Left ventricle myocardium inferior (tissue), 1 donor: ENCODE data around the gene GABRG3. TPM values are rescaled to one million over a fixed set of nuclear protein-coding genes. Genes with fewer than 3 reads are reported as not detected.
"Not testable (repeated sequence)": the region's sequence is repeated elsewhere in the genome, so short reads cannot be mapped to it uniquely, and the experiment has no call there.

Source experiments
- DNase-seq: peaks from one replicate; pipeline ENCODE4 v3.0.0-alpha.2; 2020
- H3K27ac ChIP-seq: fragments of 200-600 bp; replicated peaks from 2 replicates; pipeline ENCODE4 v1.8.0; 2021
- H3K27me3 ChIP-seq: fragments of 200-600 bp; 2 replicates; pipeline ENCODE4 v1.8.0; 2021; ENCODE audit warnings: low read depth
- H3K36me3 ChIP-seq: fragments of 200-600 bp; 2 replicates; pipeline ENCODE4 v1.8.0; 2021
- H3K4me1 ChIP-seq: fragments of 200-600 bp; 2 replicates; pipeline ENCODE4 v1.8.0; 2021
- H3K4me3 ChIP-seq: fragments of 200-600 bp; 2 replicates; pipeline ENCODE4 v1.8.0; 2021; ENCODE audit warnings: mild to moderate bottlenecking, moderate library complexity
- H3K9me3 ChIP-seq: fragments of 200-600 bp; replicated peaks from 2 replicates; pipeline ENCODE4 v1.8.0; 2021
- intact Hi-C: fragments of 100-400 bp; cut with micrococcal nuclease; formaldehyde crosslinking; loops from one replicate; pipeline ENCODE4 v1.11.0; 2022
- total RNA-seq: library from RNA; stranded (reverse); fragmentation: NEBNext Ultra II Directional; extraction: Animal tissue kit (Norgen Biotek cat#: 25700); gene quantifications from one replicate; pipeline ENCODE4 v1.2.1, GENCODE V29; 2021
- TF ChIP-seq, protein P1 (sequence below): fragments of 200-600 bp; IDR thresholded peaks from 2 replicates; pipeline ENCODE4 v1.8.0; 2021; ENCODE audit warnings: antibody characterized with exemption, mild to moderate bottlenecking, borderline replicate concordance
- donor health status: DM: no; HTN: yes; CAD: no; lungs with severe emphysema.

Gene GABRG3
- total RNA-seq, 1 donor from 2014 or later, result not detected

DNA sequence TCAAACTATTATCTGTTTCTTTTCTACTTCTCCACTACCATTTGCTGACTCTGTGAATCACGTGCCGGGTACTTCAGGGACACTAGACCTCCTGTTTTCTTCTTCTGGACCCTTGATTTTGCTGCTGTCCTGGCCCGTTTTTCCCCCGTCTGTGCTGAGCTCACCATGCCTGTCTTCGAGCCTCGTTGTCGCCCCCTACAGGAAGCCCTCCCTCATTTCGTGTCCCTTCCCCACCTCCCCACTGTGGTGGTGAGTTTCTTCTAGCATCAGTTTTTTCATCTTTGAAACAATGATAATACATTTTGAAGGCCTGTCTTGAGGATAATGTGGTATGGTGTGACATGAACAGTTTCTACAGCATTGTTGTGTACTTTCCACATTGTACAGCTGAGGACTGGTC is 12.8 kb downstream of the GABRG3 start:
- H3K9me3 ChIP-seq, result peaks cover 12% of the 10 kb centered on the region
- DNase-seq, result no peak
- H3K27ac ChIP-seq, result no peak overlapping the region
- H3K4me3 ChIP-seq, result no peak overlapping the region
- H3K4me1 ChIP-seq, result no peaks in the 10 kb centered on the region
- no peaks in the 10 kb centered on the region for H3K36me3 ChIP-seq
- peaks cover 29% of the 10 kb centered on the region for H3K27me3 ChIP-seq
- TF ChIP-seq, protein P1, sequence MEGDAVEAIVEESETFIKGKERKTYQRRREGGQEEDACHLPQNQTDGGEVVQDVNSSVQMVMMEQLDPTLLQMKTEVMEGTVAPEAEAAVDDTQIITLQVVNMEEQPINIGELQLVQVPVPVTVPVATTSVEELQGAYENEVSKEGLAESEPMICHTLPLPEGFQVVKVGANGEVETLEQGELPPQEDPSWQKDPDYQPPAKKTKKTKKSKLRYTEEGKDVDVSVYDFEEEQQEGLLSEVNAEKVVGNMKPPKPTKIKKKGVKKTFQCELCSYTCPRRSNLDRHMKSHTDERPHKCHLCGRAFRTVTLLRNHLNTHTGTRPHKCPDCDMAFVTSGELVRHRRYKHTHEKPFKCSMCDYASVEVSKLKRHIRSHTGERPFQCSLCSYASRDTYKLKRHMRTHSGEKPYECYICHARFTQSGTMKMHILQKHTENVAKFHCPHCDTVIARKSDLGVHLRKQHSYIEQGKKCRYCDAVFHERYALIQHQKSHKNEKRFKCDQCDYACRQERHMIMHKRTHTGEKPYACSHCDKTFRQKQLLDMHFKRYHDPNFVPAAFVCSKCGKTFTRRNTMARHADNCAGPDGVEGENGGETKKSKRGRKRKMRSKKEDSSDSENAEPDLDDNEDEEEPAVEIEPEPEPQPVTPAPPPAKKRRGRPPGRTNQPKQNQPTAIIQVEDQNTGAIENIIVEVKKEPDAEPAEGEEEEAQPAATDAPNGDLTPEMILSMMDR, result no peak
- intact Hi-C loops, result no loop called here

GRCh38 chr15:26985050-26985449 is 14.1 kb downstream of the GABRG3 start:
- Histone ChIP-seq H3K36me3 (no peaks in the 10 kb centered on the region), H3K9me3 (peaks cover 14% of the 10 kb centered on the region), H3K27me3 (peaks cover 29% of the 10 kb centered on the region), H3K4me1 (no peaks in the 10 kb centered on the region), H3K4me3 (no peak overlapping the region), H3K27ac (no peak overlapping the region)
- intact Hi-C loops, result no loop called here
- no peak for DNase-seq
- TF ChIP-seq, protein P1, result no peak

DNA sequence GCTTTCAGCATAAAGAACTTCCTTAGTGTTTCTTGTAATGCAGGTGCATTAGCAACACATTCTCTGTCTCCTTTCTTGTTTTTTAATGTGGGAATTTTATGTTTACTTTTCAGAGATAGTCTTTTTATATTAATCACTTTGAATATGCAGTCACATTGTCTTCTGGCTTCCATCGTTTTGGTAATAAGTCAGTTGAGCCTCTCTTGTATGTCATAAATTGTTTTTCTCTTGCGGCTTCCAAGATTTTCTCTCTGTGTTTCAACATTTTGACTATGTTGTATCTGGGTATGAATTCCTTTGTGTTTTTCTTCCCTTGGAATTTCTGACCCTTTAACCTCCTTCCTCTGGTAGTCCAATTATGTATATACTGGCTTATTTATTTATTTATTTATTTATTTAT is 25.3 kb downstream of the GABRG3 start:
- Histone ChIP-seq H3K4me1 (no peaks in the 10 kb centered on the region), H3K9me3 (peaks cover 29% of the 10 kb centered on the region), H3K36me3 (no peaks in the 10 kb centered on the region), H3K27me3 (no peaks in the 10 kb centered on the region), H3K27ac (no peak overlapping the region), H3K4me3 (no peak overlapping the region)
- no peak for DNase-seq
- intact Hi-C loops, result no loop called here
- TF ChIP-seq, protein P1, result no peak

DNA sequence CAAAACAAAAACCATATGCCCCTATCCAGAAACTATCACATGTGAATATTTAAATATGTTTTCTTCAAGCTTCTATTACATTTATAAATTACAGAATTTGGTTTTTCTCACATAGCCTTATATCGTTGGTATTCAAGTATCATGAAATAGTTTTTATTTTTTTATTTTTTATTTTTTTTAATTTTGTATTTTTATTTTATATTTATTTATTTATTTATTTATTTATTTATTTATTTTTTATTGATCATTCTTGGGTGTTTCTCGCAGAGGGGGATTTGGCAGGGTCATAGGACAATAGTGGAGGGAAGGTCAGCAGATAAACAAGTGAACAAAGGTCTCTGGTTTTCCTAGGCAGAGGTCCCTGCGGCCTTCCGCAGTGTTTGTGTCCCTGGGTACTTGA is 32.0 kb downstream of the GABRG3 start:
- H3K9me3 ChIP-seq, result peaks cover 19% of the 10 kb centered on the region
- H3K27ac ChIP-seq, DNase-seq, H3K27me3 ChIP-seq, intact Hi-C loops, H3K4me3 ChIP-seq, H3K36me3 ChIP-seq, H3K4me1 ChIP-seq: not testable (repeated sequence)

GRCh38 chr15:27004226-27004625 is 33.2 kb downstream of the GABRG3 start:
- H3K4me1 ChIP-seq, DNase-seq, H3K36me3 ChIP-seq, H3K27me3 ChIP-seq, H3K4me3 ChIP-seq, intact Hi-C loops, H3K27ac ChIP-seq: not testable (repeated sequence)
- H3K9me3 ChIP-seq, result peaks cover 14% of the 10 kb centered on the region

DNA sequence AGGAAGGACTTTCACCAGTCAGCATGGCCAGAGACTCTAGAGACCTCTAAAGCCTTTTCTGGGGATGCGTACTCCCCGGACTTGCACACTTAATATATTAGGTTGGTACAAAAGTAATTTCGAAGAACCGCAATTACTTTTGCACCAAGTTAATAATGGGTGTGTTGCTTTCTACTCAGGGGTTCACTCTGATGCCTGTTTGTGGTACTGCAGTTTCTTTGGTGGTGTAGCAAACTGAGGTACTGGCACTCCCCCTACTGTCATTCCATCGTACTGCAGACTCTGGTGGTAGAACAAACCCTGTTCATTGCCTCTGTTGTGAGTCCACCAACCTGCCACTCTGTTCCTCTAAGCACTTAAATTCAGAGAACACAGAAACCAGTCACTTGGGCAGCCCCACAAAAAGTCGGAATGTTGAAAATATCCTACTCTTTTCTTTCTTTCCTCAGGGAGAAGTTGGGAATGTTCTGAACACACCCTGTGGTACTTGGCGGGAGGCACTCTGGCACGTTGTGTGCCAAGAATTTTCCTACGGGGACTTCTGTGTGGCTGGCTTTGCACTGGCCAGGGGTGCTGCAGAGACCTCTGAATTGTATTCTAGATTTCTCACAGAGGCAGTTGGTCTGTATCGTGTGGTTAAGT is 46.3 kb downstream of the GABRG3 start:
- Histone ChIP-seq H3K4me1 (no peaks in the 10 kb centered on the region), H3K36me3 (no peaks in the 10 kb centered on the region), H3K27ac (no peak overlapping the region), H3K9me3 (no peaks in the 10 kb centered on the region), H3K27me3 (peaks cover 30% of the 10 kb centered on the region), H3K4me3 (no peak overlapping the region)
- intact Hi-C loops, result no loop called here
- no peak for DNase-seq
- TF ChIP-seq, protein P1, result peak; percentile 69

DNA sequence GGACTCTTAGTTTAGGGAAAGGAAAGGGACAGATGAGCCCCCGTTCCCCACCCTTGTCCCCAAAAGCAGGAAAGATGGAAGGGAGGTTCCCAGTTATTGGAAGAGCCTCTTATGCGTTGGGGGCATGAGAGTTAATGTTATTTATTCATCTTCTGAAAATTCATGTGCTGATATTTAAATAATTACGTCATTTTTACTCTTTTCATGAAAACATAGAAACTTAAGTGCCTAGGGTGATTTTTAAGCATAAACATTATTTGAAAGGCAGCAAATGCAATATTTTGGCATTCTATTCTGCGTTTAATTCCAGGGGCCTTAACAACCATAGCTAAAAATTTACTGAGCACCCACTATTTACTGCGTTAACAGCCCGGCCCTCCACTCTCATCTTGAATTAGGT is 48.7 kb downstream of the GABRG3 start:
- no peaks in the 10 kb centered on the region for H3K9me3 ChIP-seq
- intact Hi-C loops, result no loop called here
- peaks cover 51% of the 10 kb centered on the region for H3K27me3 ChIP-seq
- H3K4me3 ChIP-seq, result no peak overlapping the region
- no peaks in the 10 kb centered on the region for H3K36me3 ChIP-seq
- no peak for DNase-seq
- no peak overlapping the region for H3K27ac ChIP-seq
- no peaks in the 10 kb centered on the region for H3K4me1 ChIP-seq
- TF ChIP-seq, protein P1, result no peak
